DND-41 (cell line): ENCODE measurements around the gene EFCAB11.

Source experiments
- ATAC-seq: fragments of 200-7000 bp; cut with Tn5 transposase; 3 replicates; pipeline ENCODE4 v1.9.1; 2021; ENCODE audit warnings: low read depth; ENCODE audit not compliant: insufficient read depth
- DNase-seq: peaks from one replicate; pipeline ENCODE4 v3.0.0-alpha.2; 2020
- H2AFZ ChIP-seq: 2 replicates; pipeline ENCODE4 v1.6.0; 2012; ENCODE audit warnings: low read depth, low read length
- H3K27ac ChIP-seq: 2 replicates; pipeline ENCODE4 v1.5.1; 2012; ENCODE audit warnings: low read length, inconsistent platforms
- H3K27me3 ChIP-seq: fragments of 200-600 bp; sonication (generic); 2 replicates; pipeline ENCODE4 v1.6.0; 2012; ENCODE audit warnings: low read length, mild to moderate bottlenecking, inconsistent platforms; ENCODE audit not compliant: insufficient read depth, poor library complexity
- H3K36me3 ChIP-seq: 2 replicates; pipeline ENCODE4 v1.5.1; 2012; ENCODE audit warnings: low read length, inconsistent platforms; ENCODE audit not compliant: insufficient read depth
- H3K4me1 ChIP-seq: 2 replicates; pipeline ENCODE4 v1.5.1; 2012; ENCODE audit warnings: mild to moderate bottlenecking, low read length; ENCODE audit not compliant: insufficient read depth
- H3K4me2 ChIP-seq: 2 replicates; pipeline ENCODE4 v1.6.0; 2012; ENCODE audit warnings: mild to moderate bottlenecking, moderate library complexity, low read length, inconsistent platforms; ENCODE audit not compliant: insufficient read depth
- H3K4me3 ChIP-seq, 2 experiments: fragments of 200-600 bp in 1 of 2; shearing (Covaris generic) in 1 of 2; 2 replicates each; pipeline ENCODE4 v1.5.1; 2012 to 2016; ENCODE audit warnings: inconsistent platforms in 2 of 2, low read length in 2 of 2, mild to moderate bottlenecking in 2 of 2, low read depth in 1 of 2, moderate library complexity in 1 of 2
- H3K79me2 ChIP-seq: 2 replicates; pipeline ENCODE4 v1.6.0; 2012; ENCODE audit warnings: low read length, inconsistent platforms; ENCODE audit not compliant: insufficient read depth
- H3K9ac ChIP-seq: 2 replicates; pipeline ENCODE4 v1.6.0; 2012; ENCODE audit warnings: low read depth, mild to moderate bottlenecking, inconsistent platforms, low read length, moderate library complexity
- H3K9me3 ChIP-seq: 2 replicates; pipeline ENCODE4 v1.5.1; 2012; ENCODE audit warnings: low read length, moderate library complexity, mild to moderate bottlenecking, inconsistent platforms; ENCODE audit not compliant: insufficient read depth, severe bottlenecking
- H4K20me1 ChIP-seq: 2 replicates; pipeline ENCODE4 v1.6.0; 2012; ENCODE audit warnings: low read length; ENCODE audit not compliant: insufficient read depth
- CTCF ChIP-seq: IDR thresholded peaks from 2 replicates; pipeline ENCODE4 v1.5.1; 2012; ENCODE audit warnings: borderline replicate concordance, low read length, moderate library complexity, mild to moderate bottlenecking; ENCODE audit not compliant: poor library complexity, severe bottlenecking; ENCODE audit errors: extremely low read depth
- EZH2 ChIP-seq: IDR thresholded peaks from 3 replicates; pipeline ENCODE4 v1.6.1; 2012; ENCODE audit warnings: borderline replicate concordance, low read depth, mild to moderate bottlenecking, moderate library complexity, low read length, inconsistent platforms; ENCODE audit not compliant: severe bottlenecking

The EFCAB11 gene

DNA sequence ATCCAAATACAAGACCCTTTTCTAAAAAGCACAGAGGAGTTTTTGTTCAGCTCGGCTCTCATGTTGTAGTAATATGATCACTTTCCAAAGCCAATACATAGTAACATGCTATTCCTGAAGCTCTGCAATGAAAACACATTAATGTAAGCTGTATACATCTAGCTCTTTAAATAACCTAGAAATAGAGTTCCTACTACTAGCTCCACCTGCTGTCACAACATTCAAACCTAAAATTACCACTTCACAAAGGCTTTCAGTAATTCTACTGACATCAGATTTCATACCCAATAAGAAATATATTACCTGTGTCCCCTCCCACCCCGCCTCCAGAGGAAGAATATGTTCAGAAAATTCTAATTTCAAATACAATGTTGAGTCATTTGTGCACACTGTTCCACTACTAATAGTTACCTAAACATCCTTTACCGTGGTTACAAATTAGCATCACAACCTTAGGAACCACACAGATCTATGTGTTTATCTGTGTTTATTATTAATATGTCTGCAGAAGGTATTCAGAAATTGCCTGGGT lies 17.8 kb downstream of the EFCAB11 start:
- DNase-seq = no peak
- H3K9ac ChIP-seq = no peak overlapping the region
- H3K9me3 ChIP-seq = no peaks in the 10 kb centered on the region
- no peaks in the 10 kb centered on the region for H3K27me3 ChIP-seq
- H3K79me2 ChIP-seq = no peaks in the 10 kb centered on the region
- no peak for TF ChIP-seq EZH2
- TF ChIP-seq CTCF = peak; percentile 21
- no peaks in the 10 kb centered on the region; the same call in 1 of the 2 replicates for H3K36me3 ChIP-seq
- no peak overlapping the region for H3K27ac ChIP-seq
- no peaks in the 10 kb centered on the region for H3K4me1 ChIP-seq
- H2AFZ ChIP-seq = no peak overlapping the region
- no peak overlapping the region for H3K4me2 ChIP-seq
- H3K4me3 ChIP-seq = no peak overlapping the region
- ATAC-seq = no peak
- H4K20me1 ChIP-seq = no peaks in the 10 kb centered on the region

DNA sequence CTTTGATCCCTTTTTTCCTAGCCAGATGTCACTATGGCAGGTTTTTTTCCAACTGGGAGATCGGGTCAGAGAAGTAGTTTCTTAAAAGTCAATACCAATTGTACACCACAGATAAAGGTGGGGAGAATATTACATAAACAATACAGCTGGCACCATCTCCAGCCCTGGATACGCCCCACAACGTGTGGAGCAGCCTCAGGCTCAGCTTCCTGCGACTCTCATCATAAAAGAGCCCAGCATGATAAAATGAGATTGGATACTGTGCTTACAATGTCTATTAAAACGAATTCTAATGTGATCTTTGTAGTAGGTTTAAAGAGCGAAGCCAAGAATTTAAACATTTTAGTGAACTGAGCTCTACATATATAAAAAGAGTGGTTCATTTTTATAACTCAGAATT lies 21.5 kb downstream of the EFCAB11 start:
- Histone ChIP-seq H3K4me1 (no peaks in the 10 kb centered on the region), H2AFZ (no peak overlapping the region), H3K36me3 (peaks cover 3% of the 10 kb centered on the region), H4K20me1 (no peaks in the 10 kb centered on the region), H3K9ac (no peak overlapping the region), H3K27ac (no peak overlapping the region), H3K4me2 (no peak overlapping the region), H3K4me3 (no peak overlapping the region), H3K79me2 (no peaks in the 10 kb centered on the region), H3K9me3 (no peaks in the 10 kb centered on the region), H3K27me3 (no peaks in the 10 kb centered on the region)
- no peak for DNase-seq
- TF ChIP-seq EZH2 (no peak), CTCF (no peak)
- no peak for ATAC-seq

- no peak overlapping the region for H3K4me3 ChIP-seq
- H2AFZ ChIP-seq = no peak overlapping the region
- no peak overlapping the region for H3K4me2 ChIP-seq
- no peaks in the 10 kb centered on the region for H3K79me2 ChIP-seq
- H3K27ac ChIP-seq = no peak overlapping the region
- no peaks in the 10 kb centered on the region for H3K9me3 ChIP-seq
- H3K27me3 ChIP-seq = no peaks in the 10 kb centered on the region
- no peak overlapping the region for H3K9ac ChIP-seq
- no peak for TF ChIP-seq EZH2
- no peak for TF ChIP-seq CTCF
- peaks cover 3% of the 10 kb centered on the region for H3K36me3 ChIP-seq
- DNase-seq (no peak), ATAC-seq (no peak)
- no peaks in the 10 kb centered on the region for H3K4me1 ChIP-seq
- no peaks in the 10 kb centered on the region for H4K20me1 ChIP-seq
Measured at GRCh38 chr14:89927186-89927865, 27.2 kb downstream of the EFCAB11 start.

DNA sequence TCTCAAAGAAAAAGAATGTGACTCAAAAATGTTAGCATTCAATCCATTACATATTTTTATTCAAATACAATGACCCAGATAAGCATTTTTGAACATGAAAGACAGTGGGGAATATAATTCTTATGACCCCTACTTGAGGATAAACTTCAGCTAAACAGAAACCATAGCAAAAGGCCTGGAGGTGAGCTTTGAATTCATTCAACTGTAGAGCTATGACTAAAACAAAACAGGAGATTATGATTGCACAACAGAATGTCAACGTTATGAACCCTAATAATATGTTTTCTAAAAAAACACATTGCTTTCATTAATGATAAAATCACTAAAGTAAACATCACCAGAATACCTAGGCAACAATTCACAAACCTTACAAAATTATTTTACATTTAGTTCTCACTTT lies 27.8 kb downstream of the EFCAB11 start:
- H3K9ac ChIP-seq = no peak overlapping the region

More for the DNA sequence above, 27.8 kb downstream of the EFCAB11 start:
- H4K20me1 ChIP-seq = no peaks in the 10 kb centered on the region
- H3K4me1 ChIP-seq = no peaks in the 10 kb centered on the region
- H3K4me2 ChIP-seq = no peak overlapping the region
- H3K27me3 ChIP-seq = no peaks in the 10 kb centered on the region
- TF ChIP-seq EZH2 (no peak), CTCF (no peak)
- no peak overlapping the region for H2AFZ ChIP-seq
- ATAC-seq = no peak
- H3K27ac ChIP-seq = no peak overlapping the region
- H3K4me3 ChIP-seq = no peak overlapping the region
- H3K9me3 ChIP-seq = no peaks in the 10 kb centered on the region
- peaks cover 3% of the 10 kb centered on the region for H3K36me3 ChIP-seq
- DNase-seq = no peak
- H3K79me2 ChIP-seq = no peaks in the 10 kb centered on the region
